ENCODE data around the gene S100A2.
"Not testable (repeated sequence)": the region's sequence is repeated elsewhere in the genome, so short reads cannot be mapped to it uniquely, and the experiment has no call there.

S100A2 gene

DNA sequence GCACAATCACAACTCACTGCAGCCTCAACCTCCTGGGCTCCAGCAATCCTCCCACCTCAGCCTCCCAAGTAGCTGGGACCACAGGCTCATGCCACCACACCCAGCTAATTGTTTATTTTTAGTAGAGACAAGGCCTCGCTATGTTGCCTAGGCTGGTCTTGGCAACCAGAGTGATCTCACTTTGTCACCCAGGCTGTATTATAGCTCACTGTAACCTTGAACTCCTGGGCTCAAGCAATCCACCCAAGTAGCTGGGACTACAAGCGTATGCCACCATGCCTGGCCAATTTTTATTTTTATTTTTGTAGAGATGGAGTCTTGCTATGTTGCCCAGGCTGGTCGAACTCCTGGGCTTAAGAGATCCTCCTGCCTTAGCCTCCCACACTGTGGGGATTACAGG, 3.6 kb downstream of the S100A2 start:
- not testable (repeated sequence) for DNase-seq

DNA sequence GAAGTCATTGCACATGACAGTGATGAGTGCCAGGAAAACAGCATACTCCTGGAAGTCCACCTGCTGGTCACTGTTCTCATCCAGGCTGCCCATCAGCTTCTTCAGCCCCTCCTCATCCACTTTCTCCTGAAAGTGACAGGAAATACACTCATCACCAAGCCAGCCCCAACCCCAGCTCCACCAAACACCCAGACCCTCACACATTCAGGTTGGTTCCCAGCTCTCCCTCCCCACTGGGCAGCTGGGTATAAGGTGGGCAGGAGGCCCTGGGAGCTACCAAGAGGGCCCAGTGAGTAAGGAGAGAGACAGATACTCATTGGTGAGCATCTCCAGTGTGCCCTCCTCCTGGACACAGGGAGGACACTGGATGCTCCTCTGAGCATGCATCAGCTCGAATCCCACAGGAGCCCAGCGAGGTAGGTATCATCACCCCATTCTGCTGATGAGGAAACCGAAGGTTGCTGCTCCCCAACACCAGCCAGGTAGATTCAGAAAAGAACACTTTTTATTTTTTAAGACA, 4.1 kb downstream of the S100A2 start:
- no peak for DNase-seq

GRCh38 chr1:153560771-153561465, 4.7 kb downstream of the S100A2 start:
- no peak for DNase-seq

DNA sequence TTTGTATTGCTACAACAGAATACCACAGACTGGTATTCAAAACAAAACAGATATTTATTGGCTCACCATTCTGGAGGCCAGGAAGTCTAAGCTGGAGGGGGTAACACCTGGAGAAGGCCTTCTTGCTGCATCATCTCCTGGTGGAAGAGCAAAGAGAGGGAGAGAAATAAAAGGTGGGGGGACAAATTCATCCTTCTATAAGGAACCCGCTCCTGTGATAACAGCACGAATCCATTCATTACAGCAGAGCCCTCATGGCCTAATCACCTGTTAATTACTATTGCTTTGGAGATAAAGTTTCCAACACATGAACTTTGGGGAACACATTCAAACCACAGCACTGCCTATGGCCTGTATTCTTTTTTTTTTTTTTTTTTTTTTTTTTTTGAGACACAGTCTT, 5.4 kb downstream of the S100A2 start:
- no peak for DNase-seq

DNA sequence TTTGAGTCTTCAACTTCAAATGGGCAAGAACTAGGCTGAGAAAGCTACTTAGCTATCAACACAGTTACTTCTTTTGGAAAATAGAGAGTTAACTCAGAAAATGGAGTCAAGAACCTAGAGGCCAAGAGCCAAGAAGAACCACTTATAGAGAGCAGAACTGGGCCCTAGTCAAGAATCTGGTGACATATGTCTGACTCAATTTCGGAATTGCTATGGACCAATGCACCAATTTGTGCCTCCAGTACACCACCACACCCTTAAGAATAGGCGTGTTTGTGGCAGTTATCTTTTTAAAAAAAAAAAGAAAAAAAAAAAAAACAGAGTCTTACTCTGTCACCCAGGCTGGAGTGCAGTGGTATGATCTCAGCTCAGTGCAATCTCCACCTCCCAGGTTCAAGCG, 7.8 kb downstream of the S100A2 start:
- DNase-seq: no peak

DNA sequence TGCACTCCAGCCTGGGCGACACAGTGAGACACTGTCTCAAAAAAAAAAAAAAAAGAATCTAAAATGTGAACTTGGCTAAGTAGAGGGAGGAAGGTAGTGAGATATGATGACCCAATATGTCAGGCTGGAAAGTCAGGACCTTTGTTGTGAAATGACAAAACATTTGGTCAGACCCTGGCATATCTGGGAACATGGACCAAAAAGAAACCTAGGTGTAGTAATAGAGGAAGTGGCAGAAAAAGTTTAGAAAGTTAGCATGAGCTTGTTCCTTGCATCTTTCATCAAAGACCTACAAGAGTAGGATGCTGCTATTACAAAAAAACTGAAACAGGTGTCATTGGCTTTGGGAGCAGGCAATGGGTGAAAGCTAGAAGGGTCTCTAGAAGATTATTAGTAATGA, 9.3 kb downstream of the S100A2 start:
- no peak for DNase-seq

DNA sequence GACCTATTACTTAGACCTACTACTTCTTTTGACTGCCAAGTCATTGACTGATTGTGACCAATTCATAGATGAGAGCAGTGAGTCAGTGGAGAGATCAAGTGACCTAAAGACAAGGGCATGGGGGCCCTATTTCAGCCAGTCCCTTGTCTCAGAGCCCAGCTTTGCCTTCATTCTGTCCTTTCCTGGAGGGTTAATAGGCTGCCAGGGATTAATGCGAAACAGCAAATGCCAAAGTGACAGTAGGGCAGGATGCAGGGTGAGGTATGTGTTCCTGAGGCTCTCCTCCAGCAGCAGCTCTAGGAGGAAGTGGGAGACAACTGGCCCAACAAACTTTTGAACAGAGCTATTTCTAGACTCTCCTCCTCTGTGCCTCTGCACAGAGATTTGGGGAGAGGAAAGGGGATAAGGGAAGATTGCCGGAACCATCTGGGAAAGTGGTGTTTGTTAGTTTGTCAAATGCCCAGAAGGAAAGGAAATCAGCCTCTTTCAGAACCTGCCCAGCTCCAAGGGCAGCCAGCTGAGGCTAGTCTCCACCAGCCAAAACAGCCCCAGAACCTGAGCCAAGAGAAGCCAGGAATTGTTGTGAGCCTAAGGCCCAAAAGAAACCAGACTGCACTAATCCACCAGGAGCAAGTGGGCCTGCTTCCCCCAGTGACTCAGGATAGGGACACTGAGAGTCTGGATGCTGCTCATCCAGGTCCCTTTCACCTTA, 11.7 kb downstream of the S100A2 start:
- no peak for DNase-seq

GRCh38 chr1:153553096-153553495, 12.5 kb downstream of the S100A2 start:
- no peak for DNase-seq

GRCh38 chr1:153552335-153552734, 13.3 kb downstream of the S100A2 start:
- DNase-seq: no peak

DNA sequence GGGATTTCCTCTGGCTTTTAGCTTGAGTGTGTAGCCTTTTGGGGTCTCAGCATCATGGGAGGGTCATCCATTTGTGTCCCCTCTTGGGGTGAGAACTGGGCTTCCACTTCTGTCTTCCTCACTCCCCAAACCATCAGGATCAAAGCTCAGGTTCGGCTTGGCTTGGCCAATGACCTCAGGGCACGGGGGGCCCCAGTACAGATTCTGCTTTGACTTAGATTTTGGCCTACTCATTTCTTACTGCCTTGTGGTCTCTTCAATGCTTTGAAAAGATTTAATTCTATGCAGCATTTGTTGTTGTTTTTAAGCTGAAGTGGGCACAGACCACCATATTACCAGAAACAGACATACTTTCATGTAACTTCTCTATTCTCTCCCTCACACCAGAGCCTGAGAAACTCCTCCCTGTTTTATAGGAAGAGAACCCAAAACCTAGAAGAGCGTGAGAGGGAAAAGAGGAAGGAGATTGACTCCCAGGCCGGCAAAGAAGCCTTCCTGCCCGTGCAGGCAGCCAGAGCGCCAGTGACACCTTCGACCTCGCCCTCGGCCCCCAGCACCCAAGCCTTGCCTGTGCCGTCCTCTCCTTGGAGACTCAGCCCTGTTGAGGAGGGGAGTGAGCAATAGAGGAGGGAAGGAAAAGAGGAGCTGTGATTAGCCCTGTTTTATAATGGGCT, 14.7 kb downstream of the S100A2 start:
- DNase-seq: no peak

DNA sequence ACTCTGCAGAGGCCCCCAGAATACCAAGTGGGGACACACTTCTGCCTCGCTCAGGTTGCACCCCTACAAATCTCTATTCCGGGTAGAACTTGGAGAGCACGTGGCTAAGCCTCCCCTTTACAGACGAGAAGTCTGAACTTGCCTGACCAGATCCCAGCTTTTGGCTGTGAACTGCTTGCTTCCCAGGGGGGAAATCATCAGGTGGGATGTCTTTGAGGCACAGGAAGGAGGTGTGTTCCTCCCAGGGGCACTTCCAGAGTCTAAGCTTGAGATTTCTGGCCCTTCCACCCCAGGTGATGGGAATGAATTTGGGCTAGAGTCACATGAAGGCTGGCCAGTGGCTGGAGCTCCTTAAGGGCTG, 15.3 kb downstream of the S100A2 start:
- DNase-seq: no peak

GRCh38 chr1:153549741-153550397, 15.8 kb downstream of the S100A2 start:
- DNase-seq: no peak

DNA sequence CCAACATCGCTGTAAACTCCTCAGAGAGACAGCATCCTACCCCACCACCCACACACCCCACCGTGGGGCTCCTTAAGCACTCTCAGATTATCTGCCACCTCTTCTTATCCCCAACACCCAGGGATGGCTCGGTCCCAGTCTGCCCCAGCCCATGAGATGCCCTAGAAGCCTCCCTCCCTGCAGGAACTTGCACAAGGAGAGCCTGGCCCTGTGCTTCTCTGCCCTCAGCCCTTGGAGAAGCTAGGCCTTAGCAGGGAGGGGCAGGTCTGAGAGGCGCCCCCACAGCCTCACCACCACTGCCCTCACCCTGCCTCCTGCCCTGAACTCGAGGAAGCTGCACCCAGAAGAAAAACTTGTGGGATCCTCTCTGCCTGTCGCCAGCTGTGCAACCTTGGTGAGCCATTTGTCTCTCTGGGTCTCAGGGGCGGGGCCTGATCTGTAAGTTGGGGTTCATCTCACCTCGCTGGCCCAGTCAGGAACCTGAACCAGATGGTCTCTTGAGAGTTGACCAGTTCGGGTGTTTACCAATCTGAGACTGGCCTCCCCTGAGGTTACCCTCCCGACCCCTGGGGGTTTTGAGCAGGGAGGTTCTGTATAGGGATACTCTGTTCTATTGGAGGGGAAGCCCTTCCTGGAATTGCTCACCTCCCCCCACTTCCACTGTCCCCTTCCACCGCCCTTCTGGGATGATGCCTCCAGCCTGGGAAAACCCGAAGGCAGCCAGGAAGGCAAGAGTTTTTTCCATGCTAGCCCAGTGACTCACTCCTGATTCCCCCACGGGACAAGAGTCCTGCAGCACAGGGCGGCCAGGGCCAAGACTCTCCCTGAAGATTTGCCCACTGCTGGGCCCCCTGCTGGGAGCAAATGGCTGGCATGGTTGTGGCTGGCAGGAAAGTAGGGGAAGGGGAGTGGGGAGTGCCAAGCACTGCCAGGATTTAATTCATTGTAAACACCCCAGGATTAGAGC, 16.6 kb downstream of the S100A2 start, which contains the start of gene S100A3:
Gene S100A3, minus strand, starts transcription at position 537 of the 967 bp plus-strand sequence. CDS start 773 bp downstream, outside the sequence.
- DNase-seq: no peak

GRCh38 chr1:153547560-153548551, 17.8 kb downstream of the S100A2 start:
- DNase-seq: no peak

DNA sequence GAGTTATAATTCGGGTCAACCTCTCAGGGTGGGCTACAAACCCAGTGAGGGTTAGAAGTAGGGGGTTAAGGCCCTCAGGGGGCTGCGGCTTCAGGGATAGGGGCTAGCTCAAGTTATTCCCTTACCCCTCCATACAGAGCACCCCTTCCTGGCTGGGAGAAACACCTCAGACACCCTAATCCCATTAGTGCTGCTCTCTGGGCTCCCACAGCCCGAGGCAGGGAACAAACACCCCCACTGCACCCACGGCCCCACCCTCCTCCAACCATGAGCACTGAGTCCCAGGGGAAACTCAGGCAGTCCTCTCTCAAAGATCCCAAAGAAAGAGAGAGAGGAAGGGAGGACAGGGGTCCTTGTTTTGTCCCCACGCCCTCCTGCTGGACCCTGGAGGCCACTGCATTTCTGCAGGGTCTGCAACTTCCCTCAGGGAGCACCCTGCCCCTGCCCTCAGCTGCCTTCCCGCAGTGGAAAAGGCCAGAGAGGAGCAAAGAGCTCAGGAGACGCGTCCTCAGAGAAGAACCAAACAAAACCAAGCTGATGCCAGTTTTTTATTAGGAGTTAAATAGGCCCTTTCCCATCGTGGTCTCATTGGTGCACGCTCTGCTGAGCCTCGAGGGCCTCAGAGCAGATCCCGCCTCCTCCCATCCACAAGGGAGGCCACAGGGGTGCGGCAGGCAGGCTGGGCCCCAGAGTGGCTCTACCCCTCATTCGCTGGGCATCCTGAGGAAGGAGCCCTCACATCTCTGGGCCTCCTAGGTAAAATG, 18.7 kb downstream of the S100A2 start:
- no peak for DNase-seq

- no peak for DNase-seq
These were observed 19.3 kb downstream of the S100A2 start for GRCh38 chr1:153546371-153546770.

DNA sequence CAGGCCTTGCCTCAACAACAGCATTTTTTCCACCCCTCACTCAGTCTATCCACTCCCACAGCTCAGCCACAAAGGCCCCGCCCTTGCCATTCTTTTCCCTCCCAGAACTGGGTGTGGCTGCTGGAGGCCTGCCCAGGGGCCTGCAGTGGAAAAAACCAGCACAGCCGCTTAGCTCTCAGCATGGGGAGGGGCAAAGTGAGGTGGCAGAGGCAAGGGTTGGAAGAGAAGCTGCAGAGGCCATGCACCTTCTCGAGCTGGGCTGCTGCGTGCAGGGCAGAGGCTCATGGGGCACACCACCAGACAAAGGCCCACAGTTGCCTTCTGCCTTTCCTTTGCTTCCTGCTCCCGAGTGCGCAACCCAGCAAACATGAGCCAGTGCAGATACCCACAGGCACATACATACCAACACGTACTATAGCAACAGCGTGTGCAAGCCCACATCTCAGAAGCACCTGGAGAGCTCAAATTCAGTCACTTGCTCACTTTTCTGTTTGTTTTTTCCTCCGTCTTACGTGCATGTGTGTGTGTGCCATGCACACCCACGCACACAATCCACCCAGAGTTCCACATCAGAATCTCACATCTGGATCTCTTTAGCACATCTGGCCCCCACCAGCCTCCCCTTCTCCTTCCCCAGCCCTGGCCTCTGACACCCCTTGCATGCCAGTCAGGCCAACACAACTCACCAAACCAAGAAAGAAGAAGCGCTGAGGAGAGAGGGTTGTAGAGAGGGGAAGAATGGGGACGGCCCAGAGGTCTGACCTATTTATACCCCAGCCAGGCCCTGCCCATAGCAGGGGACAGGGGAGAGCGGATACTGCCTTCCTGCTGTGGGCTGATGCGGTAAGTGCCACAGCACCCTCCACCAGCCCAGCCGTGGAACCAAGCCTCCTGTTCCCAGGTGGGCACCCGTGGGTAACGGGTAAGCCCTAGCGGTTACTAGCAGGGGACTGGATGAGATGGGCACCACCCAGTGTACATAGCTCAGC, 20.3 kb downstream of the S100A2 start, which contains the start of gene S100A4:
Gene S100A4, minus strand, starts transcription at position 740 of the 989 bp plus-strand sequence. CDS start 1,012 bp downstream, outside the sequence.
- peak; percentile 43 to 75 (median 58) for DNase-seq

DNA sequence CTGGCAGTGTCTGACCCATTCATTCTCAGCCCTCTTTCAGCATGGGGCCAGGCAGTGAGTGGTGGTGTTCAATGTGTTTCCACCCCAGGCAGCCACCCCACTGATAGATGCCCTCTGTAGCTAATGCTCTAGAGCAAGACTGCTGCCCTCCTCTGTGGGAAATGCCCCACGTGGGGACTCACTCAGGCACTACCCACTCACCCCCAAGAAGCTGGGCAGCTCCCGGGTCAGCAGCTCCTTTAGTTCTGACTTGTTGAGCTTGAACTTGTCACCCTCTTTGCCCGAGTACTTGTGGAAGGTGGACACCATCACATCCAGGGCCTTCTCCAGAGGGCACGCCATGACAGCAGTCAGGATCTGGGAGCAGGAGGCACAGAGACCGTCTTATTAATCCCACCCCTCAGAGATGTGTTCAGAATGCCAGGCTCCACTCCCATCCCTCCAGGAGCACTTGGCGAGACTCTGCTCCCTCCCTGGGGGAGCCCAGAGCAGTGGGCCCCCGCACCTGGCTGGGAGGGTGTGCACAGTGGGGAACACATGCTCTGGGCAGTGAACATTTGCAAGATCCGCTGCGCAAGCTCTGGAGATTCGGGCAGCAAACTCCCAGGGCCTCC, 21.1 kb downstream of the S100A2 start:
- no peak for DNase-seq

Measured in activated naive CD4-positive, alpha-beta T cell (primary cell).